HG02759 (cell line): Measurements from ENCODE around the gene SLPI.

ENCODE experiments used
- ATAC-seq: cut with Tn5 transposase; IDR thresholded peaks from one replicate; pipeline ENCODE4 v1.9.1; 2021; ENCODE audit warnings: mild to moderate bottlenecking, moderate library complexity; ENCODE audit not compliant: unreplicated experiment

SLPI gene

GRCh38 chr20:45218636-45219035, 35.7 kb downstream of the SLPI start:
- ATAC-seq, result no peak

- no peak for ATAC-seq
These were observed 36.2 kb downstream of the SLPI start for GRCh38 chr20:45218124-45218523.

GRCh38 chr20:45212836-45213235, 41.5 kb downstream of the SLPI start:
- no peak for ATAC-seq

- no peak for ATAC-seq
These were observed 42.5 kb downstream of the SLPI start for GRCh38 chr20:45211569-45212474.

- no peak for ATAC-seq
These were observed 44.4 kb downstream of the SLPI start for GRCh38 chr20:45209924-45210323.

- no peak for ATAC-seq
These were observed 47.6 kb downstream of the SLPI start, which contains the start of gene SEMG1 for GRCh38 chr20:45206725-45207124. Gene SEMG1 (plus strand): TSS chr20:45207033. CDS start chr20:45207054, 21 bp downstream.
